GM18868 (cell line): Measurements from ENCODE around the gene TRIP11.

Experiments used
- ATAC-seq: cut with Tn5 transposase; IDR thresholded peaks from one replicate; pipeline ENCODE4 v1.9.1; 2021; ENCODE audit warnings: mild to moderate bottlenecking, moderate library complexity; ENCODE audit not compliant: unreplicated experiment

The TRIP11 gene

GRCh38 chr14:92012121-92012748 is 27.6 kb downstream of the TRIP11 start:
- no peak for ATAC-seq

GRCh38 chr14:92010644-92011043 is 29.2 kb downstream of the TRIP11 start:
- no peak for ATAC-seq

DNA sequence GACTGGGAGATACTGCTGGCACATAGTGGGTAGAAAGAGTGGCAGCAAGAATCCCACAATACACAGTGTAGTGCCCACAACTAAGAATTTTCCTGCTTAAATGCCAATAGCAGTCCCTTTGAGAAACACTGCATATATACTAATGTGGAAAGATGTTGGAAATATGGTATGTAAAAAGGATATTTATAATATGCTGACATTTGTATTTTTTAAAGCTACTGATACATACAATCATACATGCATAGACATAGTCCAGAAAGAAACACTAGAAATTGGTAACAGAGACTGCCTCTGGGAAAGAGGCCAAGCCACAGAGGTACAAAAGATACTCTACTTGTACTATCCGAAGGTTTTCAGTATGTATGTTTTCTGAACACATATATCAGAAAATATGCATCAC is 30.3 kb downstream of the TRIP11 start:
- no peak for ATAC-seq

- ATAC-seq = no peak
Measured at GRCh38 chr14:92005019-92005418, 34.8 kb downstream of the TRIP11 start.

- ATAC-seq = no peak
Measured at GRCh38 chr14:92004062-92004461, 35.8 kb downstream of the TRIP11 start.

DNA sequence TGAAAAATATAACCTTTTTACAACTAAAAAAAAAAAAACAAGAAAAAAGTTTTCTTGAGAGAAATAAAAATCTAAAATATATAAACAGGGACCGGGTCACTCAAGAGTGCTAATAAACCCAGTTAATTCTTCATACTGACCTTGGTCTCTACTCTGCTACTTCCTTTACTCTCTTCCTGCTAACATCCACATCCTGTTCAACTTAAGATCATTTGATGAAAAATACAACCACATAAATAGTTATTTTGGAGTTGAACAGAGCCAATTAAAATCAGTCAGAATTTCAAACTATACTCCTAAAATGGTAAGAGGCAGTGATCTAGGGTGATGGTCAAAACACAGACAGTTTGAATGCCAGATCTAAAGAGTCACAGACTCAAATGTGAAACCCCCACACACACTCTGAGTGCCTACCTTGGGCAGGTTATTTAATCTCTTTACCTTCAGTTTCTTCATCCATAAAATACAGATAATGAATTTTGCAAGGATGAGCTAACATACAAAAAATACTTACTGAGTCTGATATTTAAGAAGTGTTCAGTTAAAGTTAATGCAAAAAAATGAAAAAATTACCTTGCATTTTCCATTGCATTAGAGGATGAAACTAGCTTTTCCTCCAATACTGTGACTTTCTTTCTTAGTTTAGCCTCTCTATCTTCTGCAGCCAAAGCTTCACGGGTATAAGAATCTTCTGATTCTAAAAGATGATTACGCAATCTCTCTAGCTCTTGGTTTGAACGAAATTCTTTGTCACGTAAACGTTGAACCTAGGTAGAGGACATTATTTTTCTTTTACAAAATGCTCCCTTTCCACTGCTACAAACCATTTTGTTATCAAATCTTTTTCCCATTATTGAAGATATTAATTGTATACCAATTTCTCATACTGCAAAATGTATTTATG is 40.9 kb downstream of the TRIP11 start:
- ATAC-seq = no peak

DNA sequence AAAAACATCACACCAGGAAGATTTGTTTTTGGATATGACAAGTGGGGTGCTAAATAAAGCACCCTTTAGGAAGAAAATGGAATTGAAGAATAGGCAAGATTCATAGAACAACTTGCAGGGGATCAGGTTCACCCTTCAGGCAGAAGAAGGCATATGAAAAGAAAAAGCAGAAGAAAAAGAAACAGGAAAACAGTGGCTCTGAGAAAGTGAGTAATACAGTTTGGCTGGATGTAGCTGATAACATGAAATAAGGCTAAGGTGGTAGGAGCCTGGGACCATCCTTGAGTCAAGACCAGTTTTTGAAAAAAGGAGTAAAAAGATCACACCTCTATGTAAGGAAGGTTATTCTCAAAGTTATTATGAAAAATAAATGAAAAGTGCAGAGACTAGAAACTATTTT is 42.4 kb downstream of the TRIP11 start:
- no peak for ATAC-seq

GRCh38 chr14:91996948-91997371 is 42.9 kb downstream of the TRIP11 start:
- no peak for ATAC-seq

DNA sequence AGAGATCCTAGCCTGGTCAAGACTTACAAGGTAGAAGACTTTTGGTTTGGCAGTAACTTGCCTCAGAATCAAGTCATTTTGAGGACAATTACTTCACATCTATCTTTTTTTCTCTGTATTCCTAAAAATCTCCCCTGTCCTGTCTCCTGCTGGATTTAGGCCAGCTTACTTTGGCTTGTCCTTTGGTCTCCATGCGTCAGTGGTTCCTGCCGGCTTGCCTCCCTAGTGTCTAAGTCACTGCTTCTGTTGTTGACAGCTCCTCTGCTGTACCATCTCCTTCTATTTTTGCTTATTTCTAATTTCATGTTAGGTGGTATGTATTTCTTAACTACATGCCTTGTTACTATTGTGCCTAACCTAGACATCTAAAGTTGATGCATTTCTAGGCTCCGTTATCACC is 52.7 kb downstream of the TRIP11 start:
- no peak for ATAC-seq

- no peak for ATAC-seq
Measured at GRCh38 chr14:91985521-91986255, 54.2 kb downstream of the TRIP11 start.

DNA sequence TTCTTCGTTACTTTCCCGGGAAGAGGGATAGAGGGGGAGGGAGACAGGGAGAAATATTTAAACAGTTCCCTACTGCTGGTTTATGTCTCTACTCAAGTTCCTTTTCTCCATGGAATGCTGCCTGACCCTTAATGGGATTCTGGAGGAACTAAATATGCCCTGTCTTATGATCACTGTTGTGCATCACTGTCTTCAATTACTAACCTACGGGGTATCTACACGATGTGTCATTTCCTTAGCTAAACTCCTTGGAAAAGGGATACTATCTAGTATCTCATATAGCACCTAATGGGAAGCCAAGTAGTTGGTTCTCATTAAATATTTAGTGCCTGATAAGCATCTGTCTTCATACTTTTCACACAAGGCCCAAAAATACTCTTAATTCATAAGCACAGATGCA is 54.9 kb downstream of the TRIP11 start:
- ATAC-seq = no peak

- no peak for ATAC-seq
Measured at GRCh38 chr14:91983588-91983987, 56.3 kb downstream of the TRIP11 start.

DNA sequence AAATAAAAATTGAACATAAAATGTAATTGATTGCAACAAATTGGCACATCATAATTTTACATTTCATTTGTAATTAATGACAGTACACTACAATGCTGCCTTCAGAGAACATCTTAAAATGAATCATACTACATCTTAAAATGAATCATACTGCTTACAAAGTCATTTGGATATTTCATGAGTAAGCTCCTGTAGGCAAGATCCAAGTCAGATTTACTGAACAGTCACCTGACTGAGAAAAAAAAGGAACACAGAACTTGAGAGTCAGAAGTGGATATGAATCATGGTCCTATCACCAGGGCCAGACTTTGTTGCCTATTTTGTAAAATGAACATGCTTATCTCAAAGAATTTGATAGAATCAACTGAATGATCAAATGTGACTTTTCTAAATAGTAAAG is 59.7 kb downstream of the TRIP11 start:
- peak; percentile 91 for ATAC-seq

GRCh38 chr14:91977884-91978283 is 62.0 kb downstream of the TRIP11 start:
- no peak for ATAC-seq

DNA sequence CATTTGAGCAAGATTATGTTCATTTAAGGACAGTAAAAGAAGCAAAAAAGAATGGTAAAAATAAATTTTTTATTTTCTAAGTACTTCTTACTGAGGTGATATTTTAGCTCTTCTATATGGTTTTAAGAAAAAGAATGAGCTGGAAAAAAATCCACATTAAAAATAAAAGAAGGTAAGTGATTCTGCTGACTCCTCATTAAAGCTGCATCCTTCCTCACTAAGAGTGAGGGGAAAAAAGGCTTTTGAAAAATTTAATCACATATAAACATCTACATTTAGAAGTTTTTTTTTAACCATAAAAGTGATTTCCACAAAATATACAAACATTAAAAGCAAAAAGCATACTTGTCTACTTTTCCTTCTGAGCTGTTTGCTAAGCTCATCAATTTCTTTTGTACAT is 64.1 kb downstream of the TRIP11 start:
- ATAC-seq = no peak

DNA sequence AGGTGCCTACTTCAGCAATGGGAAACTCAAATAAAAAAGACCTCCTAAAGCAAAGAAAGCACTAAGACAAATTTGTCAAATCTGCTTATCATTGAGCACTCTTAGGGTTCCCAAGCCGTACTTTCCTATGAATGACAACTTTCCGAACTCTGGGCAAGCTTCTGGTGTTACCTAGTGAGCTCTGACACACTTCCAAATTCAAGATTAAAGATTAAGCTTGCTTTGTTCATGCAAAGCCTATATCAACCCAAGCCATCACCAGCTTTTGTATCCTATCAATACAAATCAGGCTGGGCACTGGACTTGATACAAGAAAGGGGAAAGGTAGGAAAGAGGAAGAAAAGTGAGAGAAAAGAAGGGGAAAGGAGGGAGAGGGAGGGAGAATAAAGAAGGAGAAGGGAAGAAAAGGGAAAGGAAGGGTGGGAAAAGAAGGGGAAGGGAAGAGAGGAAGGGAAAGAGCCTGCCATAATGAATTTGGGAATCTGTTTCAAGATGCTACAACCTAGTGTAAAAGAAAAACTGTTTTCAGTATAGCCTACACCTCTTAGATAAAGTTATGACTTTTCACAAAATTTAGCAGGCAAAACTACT is 68.6 kb downstream of the TRIP11 start:
- no peak for ATAC-seq

GRCh38 chr14:91968280-91968679 is 71.6 kb downstream of the TRIP11 start:
- no peak for ATAC-seq

GRCh38 chr14:91964724-91965123 is 75.1 kb downstream of the TRIP11 start:
- ATAC-seq = no peak

- ATAC-seq = no peak
Measured at GRCh38 chr14:91964011-91964410, 75.8 kb downstream of the TRIP11 start.

- ATAC-seq = no peak
Measured at GRCh38 chr14:91963465-91963864, 76.4 kb downstream of the TRIP11 start.
